ENCODE data around the gene PANK3.
A peak's percentile ranks its signal among the peaks of the same experiment; 100 is the strongest.
"Not testable (repeated sequence)": the region's sequence is repeated elsewhere in the genome, so short reads cannot be mapped to it uniquely, and the experiment has no call there.

PANK3 gene

DNA sequence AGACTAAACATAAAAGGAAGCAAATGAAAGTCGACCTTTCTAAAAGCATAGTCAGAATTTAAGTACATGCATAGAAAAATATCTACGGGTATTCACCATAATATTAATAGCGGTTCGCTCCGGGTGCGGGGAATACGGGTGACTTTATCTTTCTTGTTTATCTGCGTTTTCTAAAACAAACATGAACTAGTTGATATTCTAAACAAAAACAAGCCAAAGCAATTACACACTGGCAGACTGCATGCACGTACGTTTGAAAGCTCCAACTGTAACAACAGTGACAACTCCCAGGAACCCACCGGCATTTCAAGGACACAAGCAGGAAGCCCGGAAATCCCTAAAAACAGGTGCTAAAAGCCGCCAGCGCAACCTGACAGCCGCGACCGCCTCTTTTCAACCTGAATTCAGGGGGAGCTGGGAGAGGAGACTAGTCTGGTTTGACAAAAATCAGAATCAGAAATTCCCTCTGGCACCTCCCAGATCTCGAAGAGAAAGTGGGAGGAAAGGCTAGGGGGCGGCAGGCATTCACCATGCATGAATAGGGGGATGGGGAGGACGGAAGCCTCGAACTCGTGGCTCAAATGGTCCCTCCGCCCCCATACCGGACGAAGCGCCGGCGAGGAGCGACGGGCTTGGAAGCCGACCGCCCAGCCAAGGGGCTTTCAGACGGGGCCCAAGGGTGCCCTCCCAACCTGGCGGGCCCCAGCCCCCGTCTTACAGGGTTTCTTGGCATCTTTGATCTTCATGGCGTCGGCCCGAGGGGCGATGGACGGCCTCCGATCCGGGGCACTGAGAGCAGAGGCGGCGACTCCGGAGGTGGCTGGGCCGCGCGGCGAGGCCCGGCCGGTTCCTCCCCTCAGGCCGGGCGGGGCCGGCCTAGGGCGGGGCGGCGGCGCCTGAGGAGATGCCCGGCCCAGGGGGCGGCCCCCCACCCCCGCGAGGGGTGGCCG, at the start of gene PANK3:
Gene PANK3 (minus strand): TSS at position 831 of the 950 bp plus-strand sequence. CDS start 85 bp downstream, at position 746.
- peak; percentile 0 for DNase-seq

DNA sequence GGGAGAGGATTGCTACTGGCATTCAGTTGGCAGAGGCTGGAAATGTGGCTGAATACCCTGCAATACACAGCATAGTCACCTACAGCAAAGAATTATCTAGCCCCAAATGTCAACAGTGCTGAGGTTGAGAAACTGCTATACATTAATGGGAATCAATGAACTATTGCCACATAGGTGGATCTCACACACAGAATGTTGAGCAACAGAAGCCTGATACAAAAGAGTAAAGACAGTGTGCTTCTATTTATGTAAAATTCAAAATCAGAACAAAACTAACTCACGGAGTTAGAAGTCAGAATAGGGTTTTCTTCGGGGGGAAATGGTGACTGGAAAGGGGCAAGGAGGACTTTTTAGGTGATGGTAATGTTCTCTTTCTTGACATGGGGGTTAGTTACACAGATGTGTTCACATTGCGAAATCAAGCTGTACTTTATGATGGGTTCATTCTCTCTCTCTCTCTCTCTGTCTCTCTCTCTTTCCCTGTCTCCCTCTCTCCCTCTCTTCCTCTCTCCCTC, 45.7 kb upstream of the PANK3 start:
- no peak for DNase-seq

DNA sequence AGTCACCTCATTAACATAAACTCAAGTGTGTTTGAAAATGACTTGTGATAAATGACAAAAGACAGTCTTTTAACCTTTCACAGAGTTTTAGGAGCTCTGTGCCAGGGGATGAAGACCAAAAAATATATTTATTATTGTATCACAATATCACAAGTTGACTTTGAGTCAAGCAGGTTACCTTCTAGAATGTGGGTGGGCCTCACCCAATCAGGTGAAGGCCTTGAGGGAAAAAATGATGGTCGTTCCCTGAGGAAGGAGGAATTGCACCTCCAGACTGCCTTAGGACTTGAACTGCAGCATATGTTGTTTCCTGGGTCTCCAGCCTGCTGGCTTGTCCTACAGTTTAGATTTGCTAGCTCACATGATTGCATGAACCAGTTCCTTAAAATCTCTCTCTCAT, 41.6 kb upstream of the PANK3 start:
- no peak for DNase-seq

DNA sequence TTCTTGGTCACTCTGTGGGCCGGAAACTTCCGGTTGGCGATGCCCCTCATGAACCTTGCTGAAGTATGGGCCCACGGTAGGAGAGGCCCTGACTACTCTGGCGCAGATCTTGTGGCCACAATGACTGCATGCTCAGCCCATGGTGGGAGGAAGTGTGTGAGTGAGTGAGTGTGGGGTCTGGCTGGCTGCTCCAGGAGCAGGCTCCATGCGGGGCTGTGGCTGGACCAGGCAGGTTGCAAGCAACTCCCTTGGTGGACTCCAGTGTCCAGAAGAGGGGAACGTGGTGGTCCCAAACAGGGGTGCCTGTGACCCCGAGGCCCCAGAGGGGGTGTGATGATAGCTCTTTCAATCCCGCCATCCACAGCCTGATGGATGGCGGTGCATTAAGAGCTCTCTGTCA, 35.5 kb upstream of the PANK3 start:
- no peak for DNase-seq

DNA sequence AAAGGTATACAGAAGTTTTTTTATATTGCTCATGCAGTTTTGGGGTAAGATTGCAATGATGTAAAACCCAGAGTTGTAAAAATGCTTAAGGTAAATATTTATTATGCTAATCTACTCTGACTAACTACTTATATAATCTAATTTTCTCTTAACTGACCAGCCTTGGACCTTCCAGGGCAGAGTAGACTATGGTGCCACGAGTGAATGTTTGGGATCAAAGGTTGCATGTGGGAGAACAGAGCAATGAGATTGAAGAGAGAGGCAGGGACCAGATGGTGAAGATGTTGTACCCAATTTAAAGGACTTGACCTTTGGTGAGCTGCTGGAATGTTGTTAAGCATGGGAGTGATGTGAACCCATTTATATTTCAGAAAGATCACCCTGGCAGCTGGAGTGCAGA, 34.8 kb upstream of the PANK3 start:
- DNase-seq, result no peak

DNA sequence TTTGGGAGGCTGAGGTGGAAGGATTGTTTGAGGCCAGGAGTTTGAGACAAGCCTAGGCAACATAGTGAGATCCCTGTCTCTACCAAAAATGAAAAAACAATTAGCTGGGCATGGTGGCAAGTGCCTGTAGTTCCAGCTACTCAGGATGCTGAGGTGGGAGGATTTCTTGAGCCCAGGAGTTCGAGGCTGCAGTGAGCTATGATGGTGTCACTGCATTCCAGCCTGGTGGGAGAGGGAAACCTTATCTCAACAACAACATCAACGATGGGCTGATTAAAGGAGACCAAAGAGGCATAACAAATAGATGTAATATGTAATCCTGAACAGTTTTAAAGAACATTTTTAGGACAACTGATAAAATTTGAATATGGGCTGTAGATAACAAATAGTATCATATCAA, 34.2 kb upstream of the PANK3 start:
- no peak for DNase-seq

DNA sequence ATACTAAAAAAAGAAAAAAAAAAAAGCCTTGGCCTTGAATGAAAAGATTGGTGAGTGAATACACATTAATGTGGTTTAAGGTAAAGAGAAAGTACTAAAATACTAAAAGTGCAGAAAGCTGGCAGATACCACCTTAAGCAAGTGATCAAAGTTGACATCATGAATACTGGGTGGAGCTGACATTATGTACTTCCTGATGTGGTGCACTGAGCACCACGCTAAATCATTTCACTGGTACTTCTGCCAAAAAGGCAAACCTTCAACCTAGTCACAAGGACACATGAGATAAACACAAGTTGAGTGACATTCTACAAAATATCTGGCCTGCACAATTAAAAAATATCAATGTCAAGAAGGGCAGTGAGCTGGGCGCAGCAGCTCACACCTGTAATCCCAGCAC, 33.8 kb upstream of the PANK3 start:
- DNase-seq, result peak; percentile 53

DNA sequence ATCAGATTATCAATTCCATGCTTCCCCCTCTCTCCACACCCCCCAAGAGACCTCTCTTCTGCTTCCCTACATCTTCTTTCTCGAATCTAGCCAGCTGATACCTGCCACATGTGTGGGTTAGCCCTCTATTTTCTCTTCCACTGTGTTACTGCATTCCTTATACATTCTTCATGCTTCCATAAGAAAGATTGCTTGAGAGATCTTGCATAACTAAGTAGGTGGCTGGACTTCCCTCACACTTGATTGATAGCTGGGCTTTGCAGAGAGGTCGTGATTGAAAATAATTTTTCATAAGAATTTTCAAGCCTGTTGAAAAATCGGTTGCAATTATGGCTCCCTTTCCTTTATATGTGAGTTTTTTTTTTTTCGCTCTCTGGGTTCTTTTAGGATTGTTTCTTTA, 33.0 kb upstream of the PANK3 start:
- DNase-seq, result no peak

DNA sequence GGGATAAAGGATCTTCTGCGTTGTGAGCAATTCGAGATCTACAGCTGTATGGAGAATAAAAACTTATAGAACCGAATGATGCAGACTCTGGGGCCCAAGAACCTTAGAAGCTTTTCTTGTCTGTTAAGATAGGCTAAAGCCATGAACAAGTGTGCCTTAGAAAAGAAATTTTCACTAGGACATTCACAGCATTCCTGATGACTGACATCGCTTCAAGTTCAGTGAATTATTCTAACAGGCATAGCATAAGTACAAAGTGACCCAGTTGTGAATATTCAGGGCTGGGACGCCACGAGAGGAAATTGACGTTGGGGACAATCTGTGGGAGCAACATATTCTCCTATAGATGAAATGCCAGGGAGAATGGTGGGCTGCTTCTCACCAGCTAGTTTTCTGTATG, 32.0 kb upstream of the PANK3 start:
- no peak for DNase-seq

DNA sequence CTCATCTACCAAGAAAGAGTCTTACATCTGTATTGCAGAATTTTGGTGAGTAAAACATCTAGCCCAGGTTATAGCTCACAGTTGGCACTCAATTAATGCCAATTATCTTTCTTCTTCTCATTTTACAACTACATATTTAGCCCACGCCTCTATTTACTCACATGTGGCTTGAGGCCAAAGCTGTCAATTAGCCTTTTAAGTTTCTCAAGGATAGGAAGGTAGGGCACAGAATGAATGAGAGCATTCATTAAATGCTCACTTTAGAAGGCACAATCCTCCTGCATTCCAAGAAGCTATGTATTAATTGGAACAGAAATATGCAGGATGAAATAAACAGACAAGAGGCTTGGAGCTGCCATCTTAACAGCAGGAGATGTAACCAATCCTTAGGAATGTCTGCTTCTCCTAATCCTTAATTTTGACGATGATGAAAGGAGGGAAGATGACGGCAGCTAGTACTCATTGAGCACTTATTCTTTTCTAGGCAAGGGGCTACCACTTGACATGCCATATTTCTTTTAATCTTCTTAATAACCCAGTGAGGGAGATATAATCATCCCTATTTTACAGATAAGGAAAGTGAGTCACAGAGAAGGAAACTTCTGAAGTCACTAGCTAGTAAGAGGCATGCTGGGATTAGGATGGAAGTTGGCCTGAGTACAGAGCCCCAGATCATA, 30.8 kb upstream of the PANK3 start:
- DNase-seq, result no peak

DNA sequence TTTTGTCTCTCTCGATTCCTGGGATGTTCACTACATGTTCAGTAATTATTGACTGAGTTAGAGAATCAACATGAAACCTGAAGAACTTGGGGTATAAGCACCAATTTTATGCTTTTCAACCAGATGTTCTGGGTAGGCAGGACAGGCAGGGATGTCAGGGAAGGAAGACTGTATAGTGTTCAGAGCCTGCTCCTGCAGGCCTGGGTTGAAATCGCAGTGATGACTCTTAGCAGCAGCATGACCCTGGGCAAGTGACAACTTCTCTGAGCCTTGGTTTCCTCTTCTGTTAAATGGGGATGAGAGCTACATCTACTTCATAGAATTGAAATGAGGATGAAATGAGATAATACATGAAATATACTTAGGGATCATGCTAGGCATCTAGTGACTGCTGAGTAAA, 29.7 kb upstream of the PANK3 start:
- DNase-seq, result no peak

DNA sequence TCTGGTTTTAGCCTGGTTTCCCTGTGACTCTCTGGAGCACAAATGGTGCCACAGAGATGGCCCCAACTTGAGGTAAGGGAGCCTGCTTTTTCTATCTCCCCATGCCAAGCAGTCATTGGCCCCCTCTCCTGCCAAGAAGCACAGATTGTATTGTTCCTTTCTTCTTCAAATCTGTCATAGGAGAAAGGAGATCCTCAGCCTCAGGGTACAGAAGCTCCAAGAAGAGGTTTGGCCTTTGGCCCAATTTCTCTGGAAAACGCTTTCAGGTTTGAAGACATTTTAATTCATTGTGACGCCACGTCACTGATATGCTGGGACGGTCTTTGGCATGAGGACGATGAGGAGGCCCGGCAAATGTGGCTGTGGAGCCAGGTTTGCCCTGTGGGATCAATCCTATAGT, 29.2 kb upstream of the PANK3 start:
- no peak for DNase-seq

DNA sequence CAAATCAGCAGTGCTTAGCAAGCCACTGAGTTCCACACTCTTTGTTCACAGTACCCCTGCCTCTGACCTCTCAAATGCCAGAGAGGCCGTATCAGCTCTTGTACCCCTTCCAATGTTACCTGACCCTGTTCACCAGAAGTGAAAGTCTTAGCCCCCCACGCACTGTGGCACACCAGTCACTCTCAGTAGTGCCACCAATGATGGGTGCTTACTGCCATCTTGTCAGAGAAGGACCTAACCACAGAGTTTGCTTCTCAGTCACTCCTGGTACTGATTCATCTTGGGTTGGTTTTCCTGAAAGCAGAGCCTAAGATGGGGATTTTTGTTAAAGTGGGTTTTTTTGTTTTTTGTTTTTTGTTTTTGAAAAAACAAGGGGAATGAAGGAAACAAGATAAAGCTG, 28.8 kb upstream of the PANK3 start:
- DNase-seq, result no peak

DNA sequence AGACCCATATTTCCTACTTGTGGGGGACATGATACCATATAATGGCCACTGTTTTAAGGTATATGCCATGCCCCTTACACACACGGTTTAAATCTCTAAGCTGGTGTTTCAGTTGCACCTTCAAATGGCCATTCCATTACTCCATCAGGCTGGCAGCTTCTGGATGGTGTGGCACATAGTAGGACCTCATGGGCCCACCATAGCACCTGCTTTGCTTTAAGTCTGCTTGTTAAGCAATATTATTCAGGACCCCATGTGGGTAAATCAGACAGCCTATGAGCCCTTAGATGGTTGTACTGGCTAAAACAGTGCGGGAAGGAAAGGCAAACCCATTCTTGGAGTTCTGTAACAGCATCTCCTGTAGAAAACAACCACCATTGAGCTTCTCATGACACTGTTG, 27.4 kb upstream of the PANK3 start:
- no peak for DNase-seq

DNA sequence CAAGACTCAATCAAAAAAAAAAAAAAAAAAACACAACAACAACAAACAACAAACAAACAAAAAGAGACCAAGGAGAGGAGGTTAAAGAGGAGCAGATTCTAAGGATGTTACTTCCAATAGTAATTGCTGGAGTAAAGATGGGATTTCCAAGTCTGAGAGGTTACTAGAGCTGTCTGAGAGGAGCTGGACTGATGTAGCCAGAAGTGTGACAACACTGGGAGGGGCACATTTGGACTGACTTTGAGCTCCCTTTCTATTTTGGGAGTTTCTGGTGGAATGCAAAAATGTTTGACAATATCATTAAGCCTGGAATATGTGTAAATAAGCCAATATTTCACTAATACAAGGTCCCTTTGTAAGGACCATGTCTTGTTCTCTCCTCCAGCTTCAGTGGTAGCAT, 25.3 kb upstream of the PANK3 start:
- no peak for DNase-seq

DNA sequence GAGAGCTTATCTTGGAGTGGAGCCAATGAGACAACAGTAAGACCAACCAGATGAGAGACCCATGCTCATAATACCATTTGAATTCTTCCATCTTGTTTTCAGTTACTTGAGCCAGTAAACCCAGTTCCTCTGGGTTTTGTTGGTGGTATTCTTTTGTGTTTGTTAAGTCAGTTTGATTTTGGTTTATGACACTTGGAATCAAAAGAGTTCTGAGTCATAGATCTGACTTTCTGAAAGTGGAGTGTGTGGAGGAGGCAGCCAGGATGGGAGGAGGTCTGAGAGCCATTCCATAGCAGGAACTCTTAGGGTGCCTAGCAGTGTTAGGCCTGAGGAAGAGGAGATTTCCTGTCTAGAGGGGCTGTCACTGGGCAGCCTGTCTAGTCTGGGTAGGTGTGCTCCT, 24.6 kb upstream of the PANK3 start:
- DNase-seq, result no peak

DNA sequence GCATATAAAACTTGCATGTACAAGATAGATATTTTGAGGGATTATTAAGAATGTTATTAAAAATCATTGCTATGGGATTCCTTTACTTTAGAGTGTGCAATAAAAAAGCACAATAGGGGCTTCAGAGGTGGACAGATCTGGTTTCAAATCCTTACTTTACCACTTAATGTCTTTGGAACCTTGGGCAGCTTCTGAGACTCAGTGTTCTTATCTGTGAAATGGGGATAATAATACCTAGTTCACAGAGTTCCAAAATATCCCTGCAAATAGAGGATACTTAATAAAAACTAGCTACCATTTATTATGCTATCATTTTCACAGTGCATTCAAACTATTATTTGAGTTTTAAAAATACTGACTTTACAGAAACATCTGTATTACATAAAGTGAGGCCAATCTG, 23.3 kb upstream of the PANK3 start:
- DNase-seq, result no peak

DNA sequence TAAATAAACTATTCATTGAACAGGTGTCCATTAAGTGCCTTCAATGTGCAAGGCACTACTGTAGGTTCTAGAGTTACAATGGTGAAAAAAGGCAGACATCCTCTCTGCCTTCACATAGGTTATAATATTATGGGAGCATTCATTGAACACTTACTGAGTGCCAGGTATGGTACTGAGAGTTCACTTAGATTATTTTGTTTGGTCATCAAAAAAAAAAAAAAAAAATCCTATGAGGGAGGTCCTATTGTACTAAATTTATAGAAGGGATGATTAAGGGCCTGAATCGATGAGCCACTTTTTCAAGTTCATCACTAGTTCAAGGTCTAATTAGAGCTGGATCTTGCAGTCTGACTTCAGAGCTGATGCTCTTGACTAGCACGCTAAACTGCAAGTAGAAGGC, 22.8 kb upstream of the PANK3 start:
- no peak for DNase-seq

DNA sequence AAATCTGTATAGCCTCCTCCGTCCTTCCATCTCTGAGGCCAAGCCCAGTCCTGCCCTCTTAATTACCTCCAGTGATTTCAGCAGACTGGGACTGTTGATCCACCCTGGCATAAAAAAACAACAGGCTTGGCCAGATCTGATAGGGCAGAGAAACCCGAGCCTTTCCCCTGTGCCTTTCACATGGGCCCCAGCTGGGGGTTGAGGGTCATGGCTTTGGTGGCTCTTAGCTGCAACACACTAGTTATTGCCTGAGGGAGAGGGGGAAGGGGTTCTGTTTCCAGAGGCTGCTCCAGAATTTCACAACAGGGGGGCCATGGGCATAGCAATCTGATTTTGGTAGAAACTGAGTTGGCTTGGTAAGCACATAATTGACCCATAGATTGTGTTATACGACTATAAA, 21.2 kb upstream of the PANK3 start:
- DNase-seq, result no peak

DNA sequence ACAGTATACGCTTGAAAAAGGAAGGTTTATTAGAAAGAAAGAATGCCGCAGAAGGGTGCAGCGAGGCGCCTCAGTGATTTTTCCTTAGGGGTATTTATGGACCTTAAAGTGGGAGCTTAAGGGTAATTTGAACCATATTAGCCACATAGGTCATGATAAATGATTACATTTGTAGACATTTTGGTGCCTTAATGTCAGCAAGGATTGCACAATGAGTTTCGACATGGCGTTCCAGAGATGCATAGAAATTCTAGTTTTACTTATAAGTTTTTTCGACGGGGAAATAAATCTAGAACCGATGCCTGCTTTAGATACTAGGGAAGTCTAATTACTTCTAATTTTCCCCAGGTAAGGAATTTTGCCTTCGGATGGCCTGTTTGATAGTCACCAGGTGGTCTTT, 20.7 kb upstream of the PANK3 start:
- DNase-seq, result no peak

DNA sequence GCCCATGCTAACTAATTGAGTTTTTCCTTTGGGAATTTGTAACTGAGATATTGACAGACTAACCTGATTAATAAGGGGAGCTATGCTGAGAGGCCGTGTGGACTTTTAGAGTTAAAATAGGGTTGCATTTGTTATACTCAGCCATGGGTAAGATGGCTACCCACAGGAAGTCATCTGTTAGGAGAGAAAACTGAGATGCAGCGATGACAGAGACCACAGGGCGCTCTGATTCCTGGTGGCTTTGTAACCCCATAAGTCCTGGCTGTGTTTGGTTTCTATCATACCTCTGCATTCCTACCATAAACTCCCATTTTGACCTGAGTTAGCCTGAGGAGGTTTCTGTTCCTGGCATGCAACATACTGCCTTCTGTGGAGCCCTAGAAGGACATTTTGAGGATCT, 19.5 kb upstream of the PANK3 start:
- no peak for DNase-seq

DNA sequence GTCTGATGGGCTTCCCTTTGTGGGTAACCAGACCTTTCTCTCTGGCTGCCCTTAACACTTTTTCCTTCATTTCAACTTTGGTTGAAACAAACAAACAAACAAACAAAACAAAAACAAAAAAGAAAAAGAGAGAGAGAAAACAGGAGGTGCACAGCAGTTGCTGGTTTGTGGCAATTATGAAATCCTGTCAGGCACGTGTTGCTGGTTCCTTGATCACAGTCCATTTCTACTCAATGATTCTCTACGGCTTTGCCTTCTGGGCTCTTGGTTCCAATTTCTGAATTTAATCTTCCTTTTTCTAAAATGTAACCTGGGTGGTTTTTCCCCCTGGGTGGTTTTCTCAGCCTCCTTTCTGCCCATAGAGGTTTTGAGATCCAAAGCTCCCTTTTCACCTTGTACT, 17.8 kb upstream of the PANK3 start:
- DNase-seq, result no peak

DNA sequence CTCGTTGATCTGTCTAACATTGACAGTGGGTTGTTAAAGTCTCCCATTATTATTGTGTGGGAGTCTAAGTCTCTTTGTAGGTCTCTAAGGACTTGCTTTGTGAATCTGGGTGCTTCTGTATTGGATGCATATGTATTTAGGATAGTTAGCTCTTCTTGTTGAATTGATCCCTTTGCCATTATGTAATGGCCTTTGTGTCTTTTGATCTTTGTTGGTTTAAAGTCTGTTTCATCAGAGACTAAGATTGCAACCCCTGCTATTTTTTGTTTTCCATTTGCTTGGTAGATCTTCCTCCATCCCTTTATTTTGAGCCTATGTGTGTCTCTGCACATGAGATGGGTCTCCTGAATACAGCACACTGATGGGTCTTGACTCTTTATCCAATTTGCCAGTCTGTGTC, 17.0 kb upstream of the PANK3 start:
- DNase-seq, result not testable (repeated sequence)

DNA sequence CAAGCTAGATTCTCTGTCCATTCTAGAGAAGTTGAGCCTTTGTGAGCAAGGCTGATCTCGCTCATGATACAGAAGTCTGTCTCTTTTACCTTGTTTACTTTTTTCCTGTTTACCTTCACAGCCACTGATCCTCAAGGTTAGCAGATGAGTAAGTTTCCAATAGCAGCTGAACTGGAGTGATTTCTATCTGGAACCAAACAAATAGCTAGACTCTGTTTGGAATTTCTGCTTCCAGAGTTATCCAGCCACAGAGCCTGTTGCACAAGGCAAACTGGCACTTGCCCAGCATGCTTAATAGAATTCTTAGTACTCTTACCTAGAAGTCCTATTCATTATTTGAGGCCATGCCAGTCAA, 12.8 kb upstream of the PANK3 start:
- DNase-seq, result no peak

All from CD4-positive, alpha-beta T cell treated with Interleukin-4 for 4 hours (primary cell).